CD4-positive, alpha-beta T cell treated with Interferon alpha-2 for 1 hour (primary cell): ENCODE measurements around the gene ENPP3.
"Not testable (repeated sequence)": the region's sequence is repeated elsewhere in the genome, so short reads cannot be mapped to it uniquely, and the experiment has no call there.

ENCODE experiments used
- DNase-seq, 2 donors: peaks; one replicate each; pipeline ENCODE4 v3.0.0-alpha.2; 2020 to 2022

The ENPP3 gene

DNA sequence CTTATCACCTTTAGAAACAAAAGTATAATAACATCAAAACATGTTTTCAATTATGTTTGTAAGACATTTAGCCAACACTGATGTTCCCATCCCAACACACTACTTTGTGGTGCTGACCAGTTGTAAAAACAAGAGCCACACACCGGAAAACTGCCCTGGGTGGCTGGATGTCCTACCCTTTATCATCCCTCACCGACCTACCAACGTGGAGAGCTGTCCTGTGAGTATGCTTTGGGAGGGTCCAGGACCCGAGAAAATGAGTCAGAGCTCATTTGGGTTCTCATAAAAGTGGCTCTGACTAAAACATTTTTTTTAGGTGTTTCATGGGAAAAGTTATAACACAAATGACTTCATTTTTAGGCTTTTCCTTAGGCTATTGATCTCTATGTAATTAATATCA is 103.1 kb downstream of the ENPP3 start:
- DNase-seq = no peak

DNA sequence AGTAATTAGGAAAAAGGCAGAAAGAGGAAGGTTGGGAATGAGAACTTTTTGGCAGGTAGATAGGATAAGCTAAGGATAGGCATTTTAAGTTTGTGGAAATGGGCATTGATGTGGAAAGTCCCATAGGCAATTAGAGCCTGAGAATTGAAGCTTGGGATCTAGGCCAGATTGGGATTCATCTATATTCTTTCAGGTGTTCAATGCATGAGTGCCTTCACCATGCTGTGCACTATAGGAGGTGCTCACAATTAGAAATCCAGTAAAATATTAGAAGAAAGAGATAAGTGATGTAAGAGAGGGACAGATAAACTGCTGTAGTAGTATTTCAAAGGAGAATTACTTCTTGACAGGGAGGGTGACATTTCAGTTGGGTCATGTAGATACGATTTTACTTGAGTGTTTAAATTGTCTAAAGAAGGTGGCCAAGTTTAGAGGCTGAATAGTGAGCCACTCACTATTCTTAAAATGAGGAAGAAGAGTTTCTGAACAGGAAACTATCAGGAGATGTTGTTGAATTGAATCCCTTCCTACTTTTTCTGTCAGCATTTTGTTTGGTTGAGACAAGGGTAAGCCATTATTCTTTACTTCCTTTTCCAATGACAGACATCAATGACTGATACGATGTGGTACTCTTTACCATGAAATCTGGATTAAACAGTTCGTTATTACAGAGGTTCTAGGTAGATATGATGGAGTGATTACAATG is 104.7 kb downstream of the ENPP3 start:
- no peak for DNase-seq

- no peak for DNase-seq
These were observed 107.6 kb downstream of the ENPP3 start for GRCh38 chr6:131744432-131745287.

GRCh38 chr6:131745476-131745875 is 108.4 kb downstream of the ENPP3 start:
- no peak for DNase-seq

GRCh38 chr6:131747821-131748353 is 110.8 kb downstream of the ENPP3 start:
- no peak for DNase-seq

DNA sequence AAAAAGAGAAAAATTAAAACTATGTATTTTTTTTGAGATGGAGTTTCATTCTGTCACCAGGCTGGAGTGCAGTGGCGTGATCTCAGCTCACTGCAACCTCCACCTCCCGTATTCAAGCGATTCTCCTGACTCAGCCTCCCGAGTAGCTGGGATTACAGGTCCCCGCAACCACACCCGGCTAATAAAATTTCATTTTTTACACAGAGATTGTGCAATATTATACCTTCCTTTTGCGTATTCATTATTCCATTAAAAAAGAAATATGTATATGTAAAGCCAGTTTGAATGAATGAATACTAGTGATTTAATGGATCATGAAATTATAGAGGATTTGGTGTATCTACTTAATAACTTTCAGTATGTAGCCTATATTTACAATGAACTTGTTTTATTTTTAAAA is 111.9 kb downstream of the ENPP3 start:
- no peak for DNase-seq

DNA sequence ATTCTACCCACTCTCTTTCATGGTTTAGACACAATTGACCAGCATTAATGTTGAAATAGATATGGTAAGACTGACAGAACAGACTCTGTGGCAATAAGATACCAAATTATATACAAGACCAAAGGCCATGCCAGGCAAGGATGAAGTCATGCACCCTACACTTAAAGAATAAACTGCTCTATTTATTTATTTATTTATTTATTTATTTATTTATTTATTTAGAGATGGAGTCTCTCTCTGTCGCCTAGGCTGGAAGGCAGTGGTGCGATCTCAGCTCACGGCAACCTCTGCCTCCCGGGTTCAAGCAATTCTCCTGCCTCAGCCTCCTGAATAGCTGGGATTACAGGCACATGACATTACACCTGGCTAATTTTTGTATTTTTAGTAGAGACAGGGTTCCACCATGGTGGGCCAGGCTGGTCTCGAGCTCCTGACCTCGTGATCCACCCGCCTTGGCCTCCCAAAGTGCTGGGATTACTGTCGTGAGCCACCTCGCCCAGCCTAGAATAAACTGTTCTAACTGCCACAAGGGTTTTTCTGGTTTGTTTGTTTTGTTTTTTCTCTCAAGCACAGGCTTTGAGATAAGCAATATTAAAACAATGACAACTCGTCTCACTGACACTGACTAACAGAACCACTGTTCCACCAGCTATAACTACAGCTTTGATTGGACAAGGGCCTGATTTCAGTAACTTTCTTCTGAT is 114.1 kb downstream of the ENPP3 start:
- not testable (repeated sequence) for DNase-seq

DNA sequence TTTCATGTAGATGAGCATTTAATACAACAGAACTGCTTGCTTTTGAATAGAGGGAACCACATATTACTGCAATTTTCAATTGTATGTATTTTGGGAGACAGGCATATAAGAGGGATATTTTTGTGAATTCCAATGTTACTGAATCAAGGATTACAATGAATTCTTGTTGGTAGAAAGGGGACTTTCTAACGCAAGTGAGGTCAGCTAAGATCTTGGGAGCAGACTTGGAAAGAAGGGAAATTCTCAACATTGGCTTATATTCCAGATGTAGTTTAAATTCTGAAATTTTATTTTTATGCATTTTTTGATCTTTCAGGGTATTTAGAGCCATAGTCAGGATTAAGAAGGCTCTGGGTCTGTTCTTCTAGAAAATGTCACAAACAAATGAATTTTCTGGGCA is 117.0 kb downstream of the ENPP3 start:
- DNase-seq = no peak

DNA sequence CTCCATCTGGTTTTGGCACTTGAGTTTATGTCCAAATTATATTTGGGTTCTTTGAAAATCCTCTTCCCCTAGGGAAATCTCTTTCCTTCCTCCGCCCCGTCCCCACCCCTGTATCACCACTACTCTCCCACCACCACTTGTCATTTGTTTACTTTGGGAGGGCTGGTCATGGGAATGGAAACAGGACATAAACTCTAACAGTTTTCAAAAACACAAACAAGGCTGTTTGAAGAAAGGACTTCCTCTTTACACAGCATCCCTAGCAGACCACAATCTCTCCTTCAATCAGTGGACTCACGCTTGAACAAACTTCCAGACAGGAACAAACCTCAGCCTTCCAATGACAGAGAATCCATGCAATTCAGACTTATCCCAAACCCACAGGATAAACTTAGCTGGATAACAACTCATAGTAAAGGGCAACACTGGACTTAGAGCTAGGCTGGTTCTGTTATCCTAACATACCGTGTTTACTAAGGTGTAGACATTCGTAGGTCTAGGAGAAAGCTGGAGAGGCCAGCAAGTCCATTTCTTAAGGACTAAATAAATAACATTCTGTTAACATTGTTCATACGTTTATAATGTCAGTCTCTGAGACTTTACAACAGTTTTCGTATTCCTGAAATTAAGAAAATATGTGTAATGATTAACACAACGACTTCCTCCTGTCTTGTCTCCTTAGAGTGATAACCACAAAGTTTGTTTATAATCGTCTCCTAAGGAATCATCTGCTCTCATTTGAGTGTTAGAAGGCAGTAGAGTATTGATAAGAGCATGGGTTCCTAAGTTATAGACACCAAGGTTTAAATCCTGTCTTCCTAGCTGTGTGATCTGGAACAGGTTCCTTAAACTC is 117.8 kb downstream of the ENPP3 start:
- no peak for DNase-seq

DNA sequence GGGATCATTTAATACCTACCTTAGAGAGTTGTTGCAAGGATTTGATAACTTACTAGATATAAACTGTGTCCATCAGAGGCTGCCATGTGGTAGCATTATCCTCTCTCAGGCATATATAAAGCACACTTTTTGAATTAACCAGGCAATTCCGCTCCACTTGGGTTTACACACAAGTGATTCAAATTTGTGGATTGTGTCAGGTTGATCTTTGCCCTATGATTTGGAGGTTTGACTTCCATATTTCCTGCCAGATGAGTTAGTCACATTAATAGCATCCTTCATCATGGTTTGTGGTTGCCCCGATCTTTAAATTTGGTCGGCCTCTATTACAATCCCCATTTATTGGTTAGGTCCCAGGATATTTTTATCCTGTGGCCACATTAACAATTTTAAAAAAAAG is 118.5 kb downstream of the ENPP3 start:
- no peak for DNase-seq

DNA sequence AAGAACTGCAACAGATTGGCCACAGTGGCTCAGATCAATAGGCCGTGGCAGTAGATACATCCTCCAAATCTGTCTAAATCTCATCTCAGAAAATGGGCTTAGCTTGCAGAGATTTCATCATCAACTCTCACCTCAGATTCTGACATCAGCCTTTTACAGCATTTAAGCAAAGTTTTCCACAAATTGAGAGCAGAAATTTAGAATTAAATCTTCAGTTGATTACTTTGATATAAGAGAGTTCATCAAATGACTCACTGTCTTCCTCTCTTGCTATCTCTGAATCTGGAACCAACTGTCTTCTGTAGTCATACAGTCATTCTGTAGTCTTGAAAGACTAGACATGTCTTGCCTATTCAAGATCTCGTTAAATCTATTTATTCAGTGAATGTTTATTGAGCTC is 118.9 kb downstream of the ENPP3 start:
- DNase-seq = no peak

DNA sequence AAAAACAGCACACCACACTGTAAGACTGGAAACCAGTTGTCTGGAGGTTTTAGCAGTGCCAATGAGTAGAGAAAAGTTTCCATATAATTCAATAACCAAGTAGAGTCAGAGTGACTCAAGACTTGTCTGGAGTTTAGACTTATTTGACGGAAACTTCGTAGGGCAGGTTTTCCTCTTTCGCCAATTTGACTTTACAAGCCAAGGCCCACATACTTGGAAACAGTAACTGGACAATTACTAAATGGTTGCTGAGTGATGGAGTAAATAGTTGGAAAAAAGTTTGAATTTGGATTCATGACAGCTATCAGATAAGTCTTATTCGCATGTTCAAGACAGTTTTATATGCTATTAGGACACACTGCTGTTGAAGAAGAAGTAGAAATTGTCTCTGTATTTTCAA is 121.8 kb downstream of the ENPP3 start:
- DNase-seq = no peak

DNA sequence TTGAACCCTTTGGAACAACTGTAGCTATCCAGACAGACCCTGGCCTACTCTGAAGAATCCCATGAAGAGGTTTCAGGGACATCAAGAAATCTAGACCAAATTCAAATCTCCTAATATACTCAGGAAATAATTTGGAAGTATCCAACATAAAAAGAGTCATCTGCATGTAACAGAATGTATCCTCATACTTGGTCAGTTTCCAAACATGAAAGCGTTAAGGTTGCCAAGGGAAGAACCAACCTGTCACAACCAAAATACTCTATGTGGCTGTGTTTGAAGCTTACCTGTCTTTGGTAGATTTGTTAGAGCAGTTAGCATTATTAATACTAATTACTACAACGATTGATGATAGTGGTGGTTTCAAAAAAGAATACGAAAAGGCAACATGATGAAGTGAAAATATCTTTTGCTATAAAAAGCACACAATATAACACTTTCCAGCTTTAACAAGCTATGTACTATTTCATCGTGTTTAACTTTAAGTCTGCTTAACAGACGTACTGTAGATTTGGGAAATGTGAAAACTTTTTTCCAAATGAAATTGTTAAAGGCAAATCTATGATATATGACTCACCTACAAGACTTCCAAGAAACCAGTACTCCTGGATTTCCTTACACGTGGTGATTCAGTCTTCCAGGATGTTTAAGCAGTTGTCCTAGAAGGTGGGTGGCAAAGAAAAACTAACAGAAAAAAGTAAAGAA is 124.1 kb downstream of the ENPP3 start:
- no peak for DNase-seq

GRCh38 chr6:131761762-131762067 is 124.6 kb downstream of the ENPP3 start:
- DNase-seq = no peak

DNA sequence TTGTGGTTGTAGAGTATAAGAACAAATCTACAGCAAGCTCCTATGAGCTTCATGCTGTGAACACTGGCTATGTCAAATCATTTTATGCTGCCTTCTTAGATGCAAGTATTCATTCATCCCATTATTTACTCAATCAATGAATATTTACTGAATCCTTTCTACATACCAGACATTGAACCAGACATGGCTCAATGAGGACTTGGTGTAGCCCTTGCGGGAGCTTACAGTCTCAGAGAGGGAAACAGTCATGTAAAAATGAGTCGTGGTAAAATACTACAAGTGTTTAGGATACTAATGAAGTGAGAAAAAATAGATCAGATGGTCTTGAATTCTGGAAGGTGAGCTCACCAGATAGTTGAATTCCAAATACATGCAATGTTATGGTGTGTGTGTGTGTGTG is 125.9 kb downstream of the ENPP3 start:
- DNase-seq = no peak

- no peak for DNase-seq
These were observed 126.6 kb downstream of the ENPP3 start for GRCh38 chr6:131763749-131764148.

GRCh38 chr6:131764350-131764749 is 127.2 kb downstream of the ENPP3 start:
- DNase-seq = no peak

DNA sequence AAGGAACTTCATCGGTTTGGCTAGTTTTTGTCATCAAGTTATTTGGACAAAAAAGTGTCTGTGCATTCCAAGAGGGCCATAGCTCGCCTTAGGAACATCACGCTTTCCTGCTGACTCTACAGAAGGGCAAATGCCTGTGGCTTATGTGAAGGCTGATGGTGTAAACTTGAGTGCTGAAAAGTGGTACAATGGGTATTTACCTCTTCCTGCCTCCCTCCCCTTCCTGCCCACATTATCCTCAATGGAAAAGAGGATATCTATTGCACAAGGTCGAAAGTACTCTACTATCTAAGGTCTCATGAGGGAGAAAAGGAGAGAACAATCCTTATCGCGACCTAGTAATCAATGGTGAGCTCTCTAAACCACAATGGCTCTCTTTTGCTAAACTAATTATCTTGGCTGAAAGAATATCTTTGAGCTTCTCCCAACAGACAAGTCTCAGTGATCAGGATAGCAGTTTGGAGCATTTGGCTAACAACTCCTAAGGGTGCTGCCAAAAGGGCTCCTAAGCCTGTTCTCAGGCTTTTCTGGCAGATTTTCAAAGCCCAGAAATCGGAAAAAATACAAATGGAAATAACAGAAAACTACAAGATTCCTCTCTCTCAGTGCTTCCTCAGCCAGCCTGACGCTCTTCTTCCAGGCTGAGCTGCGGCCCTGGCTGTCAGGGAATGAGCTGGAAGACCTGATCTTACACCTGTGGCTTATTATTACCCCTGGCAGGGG is 128.1 kb downstream of the ENPP3 start:
- no peak for DNase-seq

DNA sequence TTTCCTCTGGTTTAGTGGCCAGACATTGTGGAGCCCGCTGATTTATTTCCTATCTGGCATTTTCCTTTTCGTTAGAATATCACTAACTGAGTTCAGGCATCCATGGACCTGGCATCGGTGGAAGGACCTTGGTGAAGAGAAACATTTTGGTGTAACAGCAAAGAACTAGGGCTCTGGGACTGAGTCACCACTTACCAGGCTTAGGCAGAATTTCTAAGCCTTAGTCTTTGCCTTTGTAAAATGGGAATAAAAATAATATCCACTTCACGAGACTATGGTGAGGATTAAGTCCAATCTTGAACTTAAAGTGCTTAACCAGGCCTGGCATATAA is 128.7 kb downstream of the ENPP3 start:
- DNase-seq = no peak

- no peak for DNase-seq
These were observed 129.5 kb downstream of the ENPP3 start for GRCh38 chr6:131766631-131767030.

- no peak for DNase-seq
These were observed 131.9 kb downstream of the ENPP3 start for GRCh38 chr6:131768964-131769363.
